Measurements from ENCODE around the gene MORN5.

Gene MORN5

DNA sequence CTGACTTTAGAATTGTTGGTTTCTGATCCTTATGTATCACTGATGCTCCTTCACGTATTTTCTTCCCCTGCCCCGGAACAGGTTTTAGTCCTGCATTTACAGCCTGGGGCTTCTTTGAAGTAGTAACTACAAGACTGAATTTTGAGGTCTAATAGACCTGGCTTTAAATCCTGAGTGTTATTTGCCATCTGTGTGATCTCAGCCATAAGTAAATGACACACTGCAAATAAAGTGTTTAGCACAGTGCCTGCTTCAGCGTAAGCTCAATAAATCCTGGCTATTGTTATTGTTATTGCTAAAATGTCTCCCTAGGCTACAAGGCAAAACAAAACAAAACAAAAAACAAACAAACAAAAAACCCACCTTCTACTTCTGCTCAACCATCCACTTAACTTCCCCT, 84.6 kb downstream of the MORN5 start:
- no peak for DNase-seq

DNA sequence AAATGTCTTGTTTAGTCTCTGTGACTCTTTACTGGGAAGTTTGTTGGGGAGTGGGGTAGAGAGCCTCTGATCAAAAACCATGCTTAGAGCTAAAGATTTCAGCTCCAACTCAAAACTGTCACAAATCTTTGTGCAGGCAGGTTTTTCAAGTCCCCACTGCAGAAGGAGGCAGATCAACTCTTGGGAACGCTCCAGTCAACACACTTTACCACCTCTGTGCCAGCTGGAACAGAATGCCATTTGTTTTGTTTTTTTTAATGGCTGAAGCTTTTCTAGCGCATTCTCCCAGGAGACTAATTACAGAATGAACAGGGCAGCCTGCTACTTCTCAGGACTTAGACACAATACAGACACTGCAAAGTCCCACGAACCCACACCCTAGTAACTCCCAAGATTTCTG, 87.0 kb downstream of the MORN5 start:
- no peak for DNase-seq

GRCh38 chr9:122248448-122248865, 88.7 kb downstream of the MORN5 start:
- no peak for DNase-seq
